HepG2 (cell line): ENCODE results near the gene RCC1. TPM values are rescaled to one million over a fixed set of nuclear protein-coding genes. Genes with fewer than 3 reads are reported as not detected.

ENCODE experiments used
- ATF7 ChIP-seq, 2 experiments: fragments of 450-650 bp in 1 of 2; sonication (generic) in 1 of 2; formaldehyde crosslinking in 1 of 2; IDR thresholded peaks; 2 replicates each; pipeline versions ENCODE4 v1.4.0 to v1.6.1; 2016 to 2020; ENCODE audit warnings: antibody characterized with exemption in 1 of 2, mild to moderate bottlenecking in 1 of 2, missing genetic modification reagents in 1 of 2
- CAMTA2 ChIP-seq: sonication (generic); formaldehyde crosslinking; IDR thresholded peaks from 2 replicates; pipeline ENCODE4 v1.4.0; 2020; ENCODE audit warnings: mild to moderate bottlenecking, missing genetic modification reagents, borderline replicate concordance
- CBX1 ChIP-seq: IDR thresholded peaks from one replicate; pipeline ENCODE4 v1.6.1; 2016; ENCODE audit warnings: antibody characterized with exemption, low read depth
- MYC ChIP-seq: sonication (generic); formaldehyde crosslinking; IDR thresholded peaks from 2 replicates; pipeline ENCODE4 v1.9.0; 2021; ENCODE audit warnings: missing genetic modification reagents, borderline replicate concordance
- NFIB ChIP-seq: sonication (generic); formaldehyde crosslinking; IDR thresholded peaks from 2 replicates; pipeline ENCODE4 v1.9.0; 2021; ENCODE audit warnings: missing genetic modification reagents, mild to moderate bottlenecking, borderline replicate concordance
- PHF5A ChIP-seq: IDR thresholded peaks from one replicate; pipeline ENCODE4 v1.6.1; 2018; ENCODE audit warnings: low read depth, missing genetic modification reagents; ENCODE audit not compliant: unreplicated experiment
- POGZ ChIP-seq: sonication (generic); formaldehyde crosslinking; IDR thresholded peaks from 2 replicates; pipeline ENCODE4 v1.4.0; 2020; ENCODE audit warnings: mild to moderate bottlenecking, missing genetic modification reagents
- TCF12 ChIP-seq, 2 experiments: fragments of 450-650 bp in 1 of 2; sonication (generic) in 1 of 2; formaldehyde crosslinking in 1 of 2; IDR thresholded peaks; 2 replicates each; pipeline versions ENCODE4 v1.6.1 to v1.8.0; 2017 to 2022; ENCODE audit warnings: antibody characterized with exemption in 1 of 2, mild to moderate bottlenecking in 1 of 2, missing genetic modification reagents in 1 of 2, moderate library complexity in 1 of 2
- THAP8 ChIP-seq: sonication (generic); formaldehyde crosslinking; IDR thresholded peaks from 2 replicates; pipeline ENCODE4 v1.5.1; 2020; ENCODE audit warnings: missing genetic modification reagents, mild to moderate bottlenecking, borderline replicate concordance
- TRAFD1 ChIP-seq: sonication (generic); formaldehyde crosslinking; IDR thresholded peaks from 2 replicates; pipeline ENCODE4 v1.5.1; 2020; ENCODE audit warnings: missing genetic modification reagents, mild to moderate bottlenecking, borderline replicate concordance
- U2AF1 ChIP-seq: fragments of 200-400 bp; formaldehyde crosslinking; optimal IDR thresholded peaks from 2 replicates; pipeline ENCODE3; 2017; ENCODE audit warnings: mild to moderate bottlenecking, low read depth, low read length
- ZNF614 ChIP-seq: IDR thresholded peaks from 2 replicates; pipeline ENCODE4 v1.6.1; 2018; ENCODE audit warnings: missing biosample characterization, missing genetic modification reagents, inconsistent platforms, borderline replicate concordance
- ZNF841 ChIP-seq: sonication (generic); formaldehyde crosslinking; IDR thresholded peaks from 2 replicates; pipeline ENCODE4 v1.8.1; 2023; ENCODE audit warnings: missing genetic modification reagents, borderline replicate concordance
- ZSCAN25 ChIP-seq: sonication (generic); formaldehyde crosslinking; IDR thresholded peaks from 2 replicates; pipeline ENCODE4 v1.8.0; 2022; ENCODE audit warnings: mild to moderate bottlenecking, missing genetic modification reagents
- polyA plus RNA-seq, 8 experiments: library from polyadenylated mRNA; depleted of rRNA in 3 of 8; stranded (reverse) in 7 of 8; unstranded in 1 of 8; fragments of >200 nt; fragmentation: Illumina TruSeq in 4 of 8; extraction: Trizol in 4 of 8; gene quantifications; 2 replicates each; pipeline versions ENCODE4 v1.2.1 to v1.2.3, GENCODE V29; 2011 to 2016; ENCODE audit warnings: low read depth in 4 of 8, missing spikeins in 1 of 8, mixed read lengths in 1 of 8; ENCODE audit not compliant: insufficient read depth in 1 of 8
- total RNA-seq, 5 experiments: library from RNA; depleted of rRNA; stranded (reverse); fragments of >200 nt; fragmentation: Illumina TruSeq; extraction: Trizol; gene quantifications; 2 replicates each; pipeline ENCODE4 v1.2.3, GENCODE V29; 2016; ENCODE audit warnings: low read depth in 1 of 5
- TF ChIP-seq, protein P1 (sequence below): IDR thresholded peaks from 2 replicates; pipeline ENCODE4 v1.6.1; 2016; ENCODE audit warnings: low read depth, missing genetic modification reagents, missing compliant biosample characterization
- TF ChIP-seq, protein P2 (sequence below), 2 experiments: sonication (generic) in 1 of 2; formaldehyde crosslinking in 1 of 2; IDR thresholded peaks; 2 replicates each; pipeline versions ENCODE4 v1.4.0 to v1.6.1; 2018 to 2020; ENCODE audit warnings: missing genetic modification reagents in 2 of 2, borderline replicate concordance in 1 of 2, low read depth in 1 of 2, mild to moderate bottlenecking in 1 of 2, missing biosample characterization in 1 of 2

RCC1 gene
- total and polyA plus RNA-seq, 2 of the 13 experiments (the other 11 are each of a cell fraction or from before 2014, with no cell fraction given), result 47.2 to 80.8 TPM

GRCh38 chr1:28518000-28518744 is 12.3 kb downstream of the RCC1 start (continued):
- TF ChIP-seq, protein P1, sequence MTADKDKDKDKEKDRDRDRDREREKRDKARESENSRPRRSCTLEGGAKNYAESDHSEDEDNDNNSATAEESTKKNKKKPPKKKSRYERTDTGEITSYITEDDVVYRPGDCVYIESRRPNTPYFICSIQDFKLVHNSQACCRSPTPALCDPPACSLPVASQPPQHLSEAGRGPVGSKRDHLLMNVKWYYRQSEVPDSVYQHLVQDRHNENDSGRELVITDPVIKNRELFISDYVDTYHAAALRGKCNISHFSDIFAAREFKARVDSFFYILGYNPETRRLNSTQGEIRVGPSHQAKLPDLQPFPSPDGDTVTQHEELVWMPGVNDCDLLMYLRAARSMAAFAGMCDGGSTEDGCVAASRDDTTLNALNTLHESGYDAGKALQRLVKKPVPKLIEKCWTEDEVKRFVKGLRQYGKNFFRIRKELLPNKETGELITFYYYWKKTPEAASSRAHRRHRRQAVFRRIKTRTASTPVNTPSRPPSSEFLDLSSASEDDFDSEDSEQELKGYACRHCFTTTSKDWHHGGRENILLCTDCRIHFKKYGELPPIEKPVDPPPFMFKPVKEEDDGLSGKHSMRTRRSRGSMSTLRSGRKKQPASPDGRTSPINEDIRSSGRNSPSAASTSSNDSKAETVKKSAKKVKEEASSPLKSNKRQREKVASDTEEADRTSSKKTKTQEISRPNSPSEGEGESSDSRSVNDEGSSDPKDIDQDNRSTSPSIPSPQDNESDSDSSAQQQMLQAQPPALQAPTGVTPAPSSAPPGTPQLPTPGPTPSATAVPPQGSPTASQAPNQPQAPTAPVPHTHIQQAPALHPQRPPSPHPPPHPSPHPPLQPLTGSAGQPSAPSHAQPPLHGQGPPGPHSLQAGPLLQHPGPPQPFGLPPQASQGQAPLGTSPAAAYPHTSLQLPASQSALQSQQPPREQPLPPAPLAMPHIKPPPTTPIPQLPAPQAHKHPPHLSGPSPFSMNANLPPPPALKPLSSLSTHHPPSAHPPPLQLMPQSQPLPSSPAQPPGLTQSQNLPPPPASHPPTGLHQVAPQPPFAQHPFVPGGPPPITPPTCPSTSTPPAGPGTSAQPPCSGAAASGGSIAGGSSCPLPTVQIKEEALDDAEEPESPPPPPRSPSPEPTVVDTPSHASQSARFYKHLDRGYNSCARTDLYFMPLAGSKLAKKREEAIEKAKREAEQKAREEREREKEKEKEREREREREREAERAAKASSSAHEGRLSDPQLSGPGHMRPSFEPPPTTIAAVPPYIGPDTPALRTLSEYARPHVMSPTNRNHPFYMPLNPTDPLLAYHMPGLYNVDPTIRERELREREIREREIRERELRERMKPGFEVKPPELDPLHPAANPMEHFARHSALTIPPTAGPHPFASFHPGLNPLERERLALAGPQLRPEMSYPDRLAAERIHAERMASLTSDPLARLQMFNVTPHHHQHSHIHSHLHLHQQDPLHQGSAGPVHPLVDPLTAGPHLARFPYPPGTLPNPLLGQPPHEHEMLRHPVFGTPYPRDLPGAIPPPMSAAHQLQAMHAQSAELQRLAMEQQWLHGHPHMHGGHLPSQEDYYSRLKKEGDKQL, result 0 out of 2 replicates have a peak, but pooled peaks have one; percentile 44
- TF ChIP-seq U2AF1 (peak; percentile 40), CAMTA2 (no peak), POGZ (CRISPR knock-in tag) (no peak), ZNF841 (CRISPR knock-in tag) (no peak), ATF7 (IDR thresholded peaks at IDR 0.05) (no peak), ATF7 (CRISPR knock-in tag; IDR thresholded peaks at IDR 0.05) (no peak), MYC (CRISPR knock-in tag) (peak; percentile 84; the same call in 1 of the 2 replicates), NFIB (no peak), TCF12 (IDR thresholded peaks at IDR 0.05) (no peak), TCF12 (CRISPR knock-in tag; IDR thresholded peaks at IDR 0.05) (no peak; the same call in 1 of the 2 replicates), ZNF614 (CRISPR knock-in tag) (0 out of 2 replicates have a peak, but pooled peaks have one; percentile 57), TRAFD1 (CRISPR knock-in tag) (no peak), CBX1 (no peak), THAP8 (no peak), PHF5A (CRISPR knock-in tag) (no peak), ZSCAN25 (peak; percentile 5; the same call in 1 of the 2 replicates)
- TF ChIP-seq, protein P2, sequence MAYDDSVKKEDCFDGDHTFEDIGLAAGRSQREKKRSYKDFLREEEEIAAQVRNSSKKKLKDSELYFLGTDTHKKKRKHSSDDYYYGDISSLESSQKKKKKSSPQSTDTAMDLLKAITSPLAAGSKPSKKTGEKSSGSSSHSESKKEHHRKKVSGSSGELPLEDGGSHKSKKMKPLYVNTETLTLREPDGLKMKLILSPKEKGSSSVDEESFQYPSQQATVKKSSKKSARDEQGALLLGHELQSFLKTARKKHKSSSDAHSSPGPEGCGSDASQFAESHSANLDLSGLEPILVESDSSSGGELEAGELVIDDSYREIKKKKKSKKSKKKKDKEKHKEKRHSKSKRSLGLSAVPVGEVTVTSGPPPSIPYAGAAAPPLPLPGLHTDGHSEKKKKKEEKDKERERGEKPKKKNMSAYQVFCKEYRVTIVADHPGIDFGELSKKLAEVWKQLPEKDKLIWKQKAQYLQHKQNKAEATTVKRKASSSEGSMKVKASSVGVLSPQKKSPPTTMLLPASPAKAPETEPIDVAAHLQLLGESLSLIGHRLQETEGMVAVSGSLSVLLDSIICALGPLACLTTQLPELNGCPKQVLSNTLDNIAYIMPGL (CRISPR knock-in tag; IDR thresholded peaks at IDR 0.05; ENCODE audit: borderline replicate concordance in 1 of 2, low read depth in 1 of 2), result peak; percentile 70 to 91
